GM10248 (cell line): ENCODE results near the gene ARPP21.

Source experiments
- CTCF ChIA-PET: fragments of 300-600 bp; sonication (Branson Sonifier 250); formaldehyde crosslinking; extraction: SDS; loops from one replicate; lab custom pipeline; 2021; ENCODE audit warnings: antibody characterized with exemption; lab: Yijun Ruan, JAX
- POLR2A ChIA-PET: fragments of 350-650 bp; sonication (Branson Sonifier 250); formaldehyde crosslinking; extraction: SDS; loops from one replicate; lab custom pipeline; 2020; ENCODE audit warnings: antibody characterized with exemption; lab: Yijun Ruan, JAX
- DNase-seq: peaks from one replicate; pipeline ENCODE4 v3.0.0; 2012; ENCODE audit errors: extremely low spot score
- CTCF ChIP-seq: IDR thresholded peaks from 2 replicates; pipeline ENCODE4 v1.5.1; 2012; ENCODE audit warnings: mild to moderate bottlenecking, low read depth; ENCODE audit errors: extremely low read depth, missing control alignments, control extremely low read depth

ARPP21 gene

GRCh38 chr3:35648347-35648746, 9.0 kb downstream of the ARPP21 start:
- ChIA-PET CTCF (no interaction called here), POLR2A (no interaction called here)
- TF ChIP-seq CTCF = no peak
- DNase-seq = no peak

GRCh38 chr3:35649405-35649804, 10.1 kb downstream of the ARPP21 start:
- ChIA-PET POLR2A (no interaction called here), CTCF (interaction anchor here (0.8 to 1.5 kb wide), 3 partner anchors 10 to 26 kb away, joined by 3 to 4 read pairs (median 3); no protein-coding TSS in a partner anchor)
- TF ChIP-seq CTCF = no peak
- no peak for DNase-seq

DNA sequence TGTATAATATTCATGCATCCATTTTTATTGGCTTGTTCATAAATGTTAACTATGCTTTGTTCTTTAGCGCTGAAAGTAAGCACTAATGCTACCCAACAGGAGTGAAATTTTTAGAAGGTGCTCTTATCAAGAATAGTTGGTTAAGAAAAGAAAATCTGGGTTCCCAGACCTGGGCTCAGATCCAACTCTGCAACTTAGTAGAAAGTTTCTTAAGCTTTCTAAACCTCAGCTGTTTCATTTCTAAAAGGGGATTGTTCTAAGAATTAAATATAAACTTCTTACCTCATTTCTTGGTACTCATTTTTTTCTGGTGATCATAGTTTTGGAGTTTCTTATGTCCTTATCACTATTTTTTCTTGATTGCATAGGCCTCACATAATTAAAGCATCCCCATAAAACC, 12.1 kb downstream of the ARPP21 start:
- no peak for DNase-seq
- TF ChIP-seq CTCF = no peak
- CTCF ChIA-PET = no interaction called here
- POLR2A ChIA-PET = no interaction called here

DNA sequence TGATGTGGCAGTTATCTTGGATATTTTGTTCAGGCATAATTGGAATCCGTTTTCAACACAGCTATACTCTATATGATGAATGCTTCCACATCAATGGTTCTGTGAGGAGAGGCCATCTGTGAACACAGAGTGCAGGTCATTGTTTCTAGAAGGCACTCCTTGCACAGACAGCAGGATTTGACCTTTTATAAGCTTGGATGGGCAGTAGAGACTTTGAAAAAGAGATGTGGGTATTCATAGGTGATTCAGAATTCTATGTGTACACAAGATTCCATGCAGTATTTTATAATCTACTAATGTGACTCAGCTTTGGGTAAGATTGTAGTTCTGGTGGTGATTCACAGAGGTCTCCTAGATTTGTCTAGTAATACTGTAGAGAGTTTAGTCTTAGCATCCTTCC, 12.5 kb downstream of the ARPP21 start:
- no peak for DNase-seq
- TF ChIP-seq CTCF = no peak
- ChIA-PET POLR2A (no interaction called here), CTCF (no interaction called here)

- DNase-seq = no peak
- POLR2A ChIA-PET = no interaction called here
- no peak for TF ChIP-seq CTCF
- CTCF ChIA-PET = no interaction called here
These were observed 14.0 kb downstream of the ARPP21 start for GRCh38 chr3:35653347-35653746.

- DNase-seq = no peak
- TF ChIP-seq CTCF = no peak
- ChIA-PET CTCF (no interaction called here), POLR2A (no interaction called here)
These were observed 15.2 kb downstream of the ARPP21 start for GRCh38 chr3:35654476-35654875.

DNA sequence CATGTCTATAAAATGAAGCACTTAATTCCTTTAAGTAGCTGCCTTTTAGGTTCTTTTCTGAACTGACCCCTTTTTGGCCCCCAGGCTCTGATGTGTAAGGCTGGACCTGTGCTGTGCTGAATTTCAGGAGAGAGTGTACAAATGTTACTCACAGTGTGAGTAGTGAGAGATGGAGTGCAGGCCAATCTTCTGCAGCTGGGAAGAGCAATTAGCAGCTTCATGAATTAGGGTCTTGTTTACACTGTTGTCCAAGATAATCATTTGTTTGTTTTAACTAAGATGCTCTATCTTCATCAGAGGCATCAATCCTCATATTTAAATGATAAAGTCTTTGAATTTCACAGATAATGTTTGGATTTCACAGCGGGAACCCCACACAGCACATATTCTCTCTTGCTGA, 19.4 kb downstream of the ARPP21 start:
- POLR2A ChIA-PET = no interaction called here
- no peak for TF ChIP-seq CTCF

More for the DNA sequence above, 19.4 kb downstream of the ARPP21 start:
- CTCF ChIA-PET = interaction anchor here (1.3 to 1.4 kb wide), 2 partner anchors 12 to 187 kb away, joined by 3 to 5 read pairs; no protein-coding TSS in a partner anchor
- DNase-seq = no peak
